Globus pallidus (tissue), 1 donor: ENCODE results near the gene TFAP2E.

Experiments used
- DNase-seq: peaks from one replicate; pipeline ENCODE4 v3.0.0-alpha.2; 2015; ENCODE audit warnings: low spot score

The TFAP2E gene

GRCh38 chr1:35644204-35644603 is 71.1 kb downstream of the TFAP2E start:
- no peak for DNase-seq
